Ammon's horn (tissue), 1 donor: ENCODE data around the gene LRRTM4.

Source experiments
- DNase-seq: peaks from one replicate; pipeline ENCODE4 v3.0.0-alpha.2; 2016; ENCODE audit warnings: low spot score

Gene LRRTM4

GRCh38 chr2:77521931-77522470 is at the start of gene LRRTM4:
TSS of gene LRRTM4 (minus strand) at chr2:77522376.
- DNase-seq: peak; percentile 92

- DNase-seq: no peak
Observed at GRCh38 chr2:77571545-77571944, 49.4 kb upstream of the LRRTM4 start.

- DNase-seq: no peak
Observed at GRCh38 chr2:77567723-77568122, 45.5 kb upstream of the LRRTM4 start.

- no peak for DNase-seq
Observed at GRCh38 chr2:77566582-77566981, 44.4 kb upstream of the LRRTM4 start.

GRCh38 chr2:77566131-77566530 is 44.0 kb upstream of the LRRTM4 start:
- DNase-seq: no peak

GRCh38 chr2:77552956-77553355 is 30.8 kb upstream of the LRRTM4 start:
- no peak for DNase-seq

- no peak for DNase-seq
Observed at GRCh38 chr2:77538031-77538430, 15.9 kb upstream of the LRRTM4 start.

GRCh38 chr2:77522888-77523287 is 712 bp upstream of the LRRTM4 start:
- no peak for DNase-seq

- no peak for DNase-seq
Observed at GRCh38 chr2:77521548-77521891, 656 bp downstream of the LRRTM4 start.

GRCh38 chr2:77520641-77521547 is 1.3 kb downstream of the LRRTM4 start:
- peak; percentile 37 for DNase-seq

- DNase-seq: no peak
Observed at GRCh38 chr2:77519888-77520506, 2.2 kb downstream of the LRRTM4 start.

GRCh38 chr2:77519164-77519887 is 2.9 kb downstream of the LRRTM4 start:
- peak; percentile 54 for DNase-seq

GRCh38 chr2:77518311-77518710 is 3.9 kb downstream of the LRRTM4 start:
- DNase-seq: no peak

- no peak for DNase-seq
Observed at GRCh38 chr2:77513191-77513590, 9.0 kb downstream of the LRRTM4 start.

GRCh38 chr2:77512507-77512906 is 9.7 kb downstream of the LRRTM4 start:
- DNase-seq: no peak

GRCh38 chr2:77508511-77508910 is 13.7 kb downstream of the LRRTM4 start:
- no peak for DNase-seq

- DNase-seq: no peak
Observed at GRCh38 chr2:77507657-77508056, 14.5 kb downstream of the LRRTM4 start.

- DNase-seq: no peak
Observed at GRCh38 chr2:77488141-77488540, 34.0 kb downstream of the LRRTM4 start.

GRCh38 chr2:77487074-77487803 is 34.9 kb downstream of the LRRTM4 start:
- no peak for DNase-seq

- DNase-seq: no peak
Observed at GRCh38 chr2:77484026-77484425, 38.1 kb downstream of the LRRTM4 start.

GRCh38 chr2:77479895-77480294 is 42.3 kb downstream of the LRRTM4 start:
- no peak for DNase-seq

GRCh38 chr2:77479395-77479794 is 42.8 kb downstream of the LRRTM4 start:
- no peak for DNase-seq
